ENCODE data around the gene RBKS.

The RBKS gene

GRCh38 chr2:27798948-27799645 lies 91.1 kb downstream of the RBKS start (continued):
- TF ChIP-seq, protein P1, sequence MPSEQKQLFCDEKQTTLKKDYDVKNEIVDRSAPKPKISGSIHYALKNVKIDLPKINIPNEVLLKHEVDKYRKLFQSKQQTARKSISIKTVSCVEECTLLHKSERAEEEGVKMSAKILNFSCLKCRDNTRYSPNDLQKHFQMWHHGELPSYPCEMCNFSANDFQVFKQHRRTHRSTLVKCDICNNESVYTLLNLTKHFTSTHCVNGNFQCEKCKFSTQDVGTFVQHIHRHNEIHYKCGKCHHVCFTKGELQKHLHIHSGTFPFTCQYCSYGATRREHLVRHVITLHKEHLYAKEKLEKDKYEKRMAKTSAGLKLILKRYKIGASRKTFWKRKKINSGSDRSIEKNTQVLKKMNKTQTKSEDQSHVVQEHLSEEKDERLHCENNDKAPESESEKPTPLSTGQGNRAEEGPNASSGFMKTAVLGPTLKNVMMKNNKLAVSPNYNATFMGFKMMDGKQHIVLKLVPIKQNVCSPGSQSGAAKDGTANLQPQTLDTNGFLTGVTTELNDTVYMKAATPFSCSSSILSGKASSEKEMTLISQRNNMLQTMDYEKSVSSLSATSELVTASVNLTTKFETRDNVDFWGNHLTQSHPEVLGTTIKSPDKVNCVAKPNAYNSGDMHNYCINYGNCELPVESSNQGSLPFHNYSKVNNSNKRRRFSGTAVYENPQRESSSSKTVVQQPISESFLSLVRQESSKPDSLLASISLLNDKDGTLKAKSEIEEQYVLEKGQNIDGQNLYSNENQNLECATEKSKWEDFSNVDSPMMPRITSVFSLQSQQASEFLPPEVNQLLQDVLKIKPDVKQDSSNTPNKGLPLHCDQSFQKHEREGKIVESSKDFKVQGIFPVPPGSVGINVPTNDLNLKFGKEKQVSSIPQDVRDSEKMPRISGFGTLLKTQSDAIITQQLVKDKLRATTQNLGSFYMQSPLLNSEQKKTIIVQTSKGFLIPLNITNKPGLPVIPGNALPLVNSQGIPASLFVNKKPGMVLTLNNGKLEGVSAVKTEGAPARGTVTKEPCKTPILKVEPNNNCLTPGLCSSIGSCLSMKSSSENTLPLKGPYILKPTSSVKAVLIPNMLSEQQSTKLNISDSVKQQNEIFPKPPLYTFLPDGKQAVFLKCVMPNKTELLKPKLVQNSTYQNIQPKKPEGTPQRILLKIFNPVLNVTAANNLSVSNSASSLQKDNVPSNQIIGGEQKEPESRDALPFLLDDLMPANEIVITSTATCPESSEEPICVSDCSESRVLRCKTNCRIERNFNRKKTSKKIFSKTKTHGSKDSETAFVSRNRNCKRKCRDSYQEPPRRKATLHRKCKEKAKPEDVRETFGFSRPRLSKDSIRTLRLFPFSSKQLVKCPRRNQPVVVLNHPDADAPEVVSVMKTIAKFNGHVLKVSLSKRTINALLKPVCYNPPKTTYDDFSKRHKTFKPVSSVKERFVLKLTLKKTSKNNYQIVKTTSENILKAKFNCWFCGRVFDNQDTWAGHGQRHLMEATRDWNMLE (tag by site-specific recombination; conservative IDR thresholded peaks at IDR 0.05; ENCODE audit: low read depth): 0 out of 2 replicates have a peak, but pooled peaks have one; percentile 36
- TF ChIP-seq, protein P2, sequence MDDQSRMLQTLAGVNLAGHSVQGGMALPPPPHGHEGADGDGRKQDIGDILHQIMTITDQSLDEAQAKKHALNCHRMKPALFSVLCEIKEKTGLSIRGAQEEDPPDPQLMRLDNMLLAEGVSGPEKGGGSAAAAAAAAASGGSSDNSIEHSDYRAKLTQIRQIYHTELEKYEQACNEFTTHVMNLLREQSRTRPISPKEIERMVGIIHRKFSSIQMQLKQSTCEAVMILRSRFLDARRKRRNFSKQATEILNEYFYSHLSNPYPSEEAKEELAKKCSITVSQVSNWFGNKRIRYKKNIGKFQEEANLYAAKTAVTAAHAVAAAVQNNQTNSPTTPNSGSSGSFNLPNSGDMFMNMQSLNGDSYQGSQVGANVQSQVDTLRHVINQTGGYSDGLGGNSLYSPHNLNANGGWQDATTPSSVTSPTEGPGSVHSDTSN (CRISPR knock-in tag; IDR thresholded peaks at IDR 0.05): no peak
- 0 out of 2 replicates have a peak, but pooled peaks have one; percentile 32 for TF ChIP-seq PATZ1 (tag by site-specific recombination; IDR thresholded peaks at IDR 0.05)
- TF ChIP-seq, protein P3, sequence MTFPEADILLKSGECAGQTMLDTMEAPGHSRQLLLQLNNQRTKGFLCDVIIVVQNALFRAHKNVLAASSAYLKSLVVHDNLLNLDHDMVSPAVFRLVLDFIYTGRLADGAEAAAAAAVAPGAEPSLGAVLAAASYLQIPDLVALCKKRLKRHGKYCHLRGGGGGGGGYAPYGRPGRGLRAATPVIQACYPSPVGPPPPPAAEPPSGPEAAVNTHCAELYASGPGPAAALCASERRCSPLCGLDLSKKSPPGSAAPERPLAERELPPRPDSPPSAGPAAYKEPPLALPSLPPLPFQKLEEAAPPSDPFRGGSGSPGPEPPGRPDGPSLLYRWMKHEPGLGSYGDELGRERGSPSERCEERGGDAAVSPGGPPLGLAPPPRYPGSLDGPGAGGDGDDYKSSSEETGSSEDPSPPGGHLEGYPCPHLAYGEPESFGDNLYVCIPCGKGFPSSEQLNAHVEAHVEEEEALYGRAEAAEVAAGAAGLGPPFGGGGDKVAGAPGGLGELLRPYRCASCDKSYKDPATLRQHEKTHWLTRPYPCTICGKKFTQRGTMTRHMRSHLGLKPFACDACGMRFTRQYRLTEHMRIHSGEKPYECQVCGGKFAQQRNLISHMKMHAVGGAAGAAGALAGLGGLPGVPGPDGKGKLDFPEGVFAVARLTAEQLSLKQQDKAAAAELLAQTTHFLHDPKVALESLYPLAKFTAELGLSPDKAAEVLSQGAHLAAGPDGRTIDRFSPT (tag by site-specific recombination; IDR thresholded peaks at IDR 0.05): peak; percentile 95
- peak; percentile 56; the same call in 1 of the 2 replicates for TF ChIP-seq SP3 (tag by site-specific recombination; IDR thresholded peaks at IDR 0.05)
- TF ChIP-seq ZNF664 (tag by site-specific recombination; IDR thresholded peaks at IDR 0.05): no peak
- 0 out of 2 replicates have a peak, but pooled peaks have one; percentile 33 for TF ChIP-seq ZNF398 (tag by site-specific recombination; IDR thresholded peaks at IDR 0.05)
- TF ChIP-seq, protein P4, sequence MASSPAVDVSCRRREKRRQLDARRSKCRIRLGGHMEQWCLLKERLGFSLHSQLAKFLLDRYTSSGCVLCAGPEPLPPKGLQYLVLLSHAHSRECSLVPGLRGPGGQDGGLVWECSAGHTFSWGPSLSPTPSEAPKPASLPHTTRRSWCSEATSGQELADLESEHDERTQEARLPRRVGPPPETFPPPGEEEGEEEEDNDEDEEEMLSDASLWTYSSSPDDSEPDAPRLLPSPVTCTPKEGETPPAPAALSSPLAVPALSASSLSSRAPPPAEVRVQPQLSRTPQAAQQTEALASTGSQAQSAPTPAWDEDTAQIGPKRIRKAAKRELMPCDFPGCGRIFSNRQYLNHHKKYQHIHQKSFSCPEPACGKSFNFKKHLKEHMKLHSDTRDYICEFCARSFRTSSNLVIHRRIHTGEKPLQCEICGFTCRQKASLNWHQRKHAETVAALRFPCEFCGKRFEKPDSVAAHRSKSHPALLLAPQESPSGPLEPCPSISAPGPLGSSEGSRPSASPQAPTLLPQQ (tag by site-specific recombination; IDR thresholded peaks at IDR 0.05): peak; percentile 53; the same call in 1 of the 2 replicates
- TF ChIP-seq, protein P5, sequence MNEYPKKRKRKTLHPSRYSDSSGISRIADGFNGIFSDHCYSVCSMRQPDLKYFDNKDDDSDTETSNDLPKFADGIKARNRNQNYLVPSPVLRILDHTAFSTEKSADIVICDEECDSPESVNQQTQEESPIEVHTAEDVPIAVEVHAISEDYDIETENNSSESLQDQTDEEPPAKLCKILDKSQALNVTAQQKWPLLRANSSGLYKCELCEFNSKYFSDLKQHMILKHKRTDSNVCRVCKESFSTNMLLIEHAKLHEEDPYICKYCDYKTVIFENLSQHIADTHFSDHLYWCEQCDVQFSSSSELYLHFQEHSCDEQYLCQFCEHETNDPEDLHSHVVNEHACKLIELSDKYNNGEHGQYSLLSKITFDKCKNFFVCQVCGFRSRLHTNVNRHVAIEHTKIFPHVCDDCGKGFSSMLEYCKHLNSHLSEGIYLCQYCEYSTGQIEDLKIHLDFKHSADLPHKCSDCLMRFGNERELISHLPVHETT (tag by site-specific recombination; IDR thresholded peaks at IDR 0.05): peak; percentile 82
- peak; percentile 80 for TF ChIP-seq KLF8 (tag by site-specific recombination; IDR thresholded peaks at IDR 0.05)
- no peak for TF ChIP-seq ZNF292 (tag by site-specific recombination; IDR thresholded peaks at IDR 0.05; ENCODE audit: borderline replicate concordance, low read depth)
- TF ChIP-seq ZNF670 (tag by site-specific recombination; IDR thresholded peaks at IDR 0.05; ENCODE audit: low read depth): no peak
- TF ChIP-seq, protein P6, sequence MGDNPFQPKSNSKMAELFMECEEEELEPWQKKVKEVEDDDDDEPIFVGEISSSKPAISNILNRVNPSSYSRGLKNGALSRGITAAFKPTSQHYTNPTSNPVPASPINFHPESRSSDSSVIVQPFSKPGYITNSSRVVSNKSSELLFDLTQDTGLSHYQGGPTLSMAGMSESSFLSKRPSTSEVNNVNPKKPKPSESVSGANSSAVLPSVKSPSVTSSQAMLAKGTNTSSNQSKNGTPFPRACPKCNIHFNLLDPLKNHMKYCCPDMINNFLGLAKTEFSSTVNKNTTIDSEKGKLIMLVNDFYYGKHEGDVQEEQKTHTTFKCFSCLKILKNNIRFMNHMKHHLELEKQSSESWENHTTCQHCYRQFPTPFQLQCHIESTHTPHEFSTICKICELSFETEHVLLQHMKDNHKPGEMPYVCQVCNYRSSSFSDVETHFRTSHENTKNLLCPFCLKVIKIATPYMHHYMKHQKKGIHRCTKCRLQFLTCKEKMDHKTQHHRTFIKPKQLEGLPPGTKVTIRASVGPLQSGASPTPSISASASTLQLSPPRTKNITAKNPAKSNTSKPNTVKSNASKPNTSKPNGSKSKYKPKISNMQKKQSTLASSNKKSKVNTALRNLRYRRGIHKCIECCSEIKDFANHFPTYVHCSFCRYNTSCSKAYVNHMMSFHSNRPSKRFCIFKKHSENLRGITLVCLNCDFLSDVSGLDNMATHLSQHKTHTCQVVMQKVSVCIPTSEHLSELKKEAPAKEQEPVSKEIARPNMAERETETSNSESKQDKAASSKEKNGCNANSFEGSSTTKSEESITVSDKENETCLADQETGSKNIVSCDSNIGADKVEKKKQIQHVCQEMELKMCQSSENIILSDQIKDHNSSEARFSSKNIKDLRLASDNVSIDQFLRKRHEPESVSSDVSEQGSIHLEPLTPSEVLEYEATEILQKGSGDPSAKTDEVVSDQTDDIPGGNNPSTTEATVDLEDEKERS (tag by site-specific recombination; IDR thresholded peaks at IDR 0.05): peak; percentile 31; the same call in 1 of the 2 replicates
- TF ChIP-seq ZNF2 (tag by site-specific recombination; IDR thresholded peaks at IDR 0.05): 0 out of 2 replicates have a peak, but pooled peaks have one; percentile 34
- TF ChIP-seq GLI4 (tag by site-specific recombination; IDR thresholded peaks at IDR 0.05): no peak

Data from HEK293 (cell line).